HUES6 (cell line): ENCODE data around the gene FAM161A.
"Not testable (repeated sequence)": the region's sequence is repeated elsewhere in the genome, so short reads cannot be mapped to it uniquely, and the experiment has no call there.

ENCODE experiments used
- H3K27ac ChIP-seq: 2 replicates; pipeline ENCODE4 v1.7.0; 2013; ENCODE audit warnings: low read depth, mild to moderate bottlenecking, low read length, inconsistent platforms
- H3K27me3 ChIP-seq: 2 replicates; pipeline ENCODE4 v1.6.1; 2013; ENCODE audit warnings: low read length; ENCODE audit not compliant: control insufficient read depth, insufficient read depth
- H3K36me3 ChIP-seq: 2 replicates; pipeline ENCODE4 v1.6.1; 2013; ENCODE audit warnings: low read length; ENCODE audit not compliant: control insufficient read depth, insufficient read depth
- H3K4me1 ChIP-seq: 2 replicates; pipeline ENCODE4 v1.6.1; 2013; ENCODE audit warnings: low read length; ENCODE audit not compliant: control insufficient read depth, insufficient read depth
- H3K4me3 ChIP-seq: 2 replicates; pipeline ENCODE4 v1.5.1; 2013; ENCODE audit warnings: low read depth, low read length
- H3K9ac ChIP-seq: one replicate; pipeline ENCODE4 v1.6.1; 2013; ENCODE audit warnings: mild to moderate bottlenecking, low read length
- H3K9me3 ChIP-seq: 2 replicates; pipeline ENCODE4 v1.6.1; 2013; ENCODE audit warnings: low read depth, low read length; ENCODE audit not compliant: control insufficient read depth, insufficient read depth

FAM161A gene

GRCh38 chr2:61876400-61876799, 22.5 kb upstream of the FAM161A start:
- Histone ChIP-seq H3K9ac (no peak overlapping the region), H3K27me3 (no peaks in the 10 kb centered on the region), H3K4me3 (no peak overlapping the region), H3K36me3 (peaks cover 95% of the 10 kb centered on the region), H3K27ac (no peak overlapping the region), H3K9me3 (no peaks in the 10 kb centered on the region), H3K4me1 (no peaks in the 10 kb centered on the region)

- H3K9me3 ChIP-seq, H3K27ac ChIP-seq, H3K9ac ChIP-seq, H3K4me3 ChIP-seq, H3K27me3 ChIP-seq, H3K4me1 ChIP-seq: not testable (repeated sequence)
- H3K36me3 ChIP-seq = peaks cover 71% of the 10 kb centered on the region
Observed at GRCh38 chr2:61866482-61867089, 12.7 kb upstream of the FAM161A start.

- H3K4me3 ChIP-seq = no peak overlapping the region
- no peaks in the 10 kb centered on the region for H3K9me3 ChIP-seq
- peaks cover 30% of the 10 kb centered on the region for H3K36me3 ChIP-seq
- H3K27ac ChIP-seq = no peak overlapping the region
- no peaks in the 10 kb centered on the region for H3K27me3 ChIP-seq
- no peak overlapping the region for H3K9ac ChIP-seq
- H3K4me1 ChIP-seq = no peaks in the 10 kb centered on the region
Observed at GRCh38 chr2:61862085-61862484, 8.2 kb upstream of the FAM161A start.

GRCh38 chr2:61857224-61857623, 3.4 kb upstream of the FAM161A start:
- Histone ChIP-seq H3K27me3 (no peaks in the 10 kb centered on the region), H3K9ac (no peak overlapping the region), H3K36me3 (no peaks in the 10 kb centered on the region)

GRCh38 chr2:61855318-61855613, 1.4 kb upstream of the FAM161A start:
- Histone ChIP-seq H3K27ac (peak overlapping the region; percentile 8; the same call in 1 of the 2 replicates), H3K9me3 (no peaks in the 10 kb centered on the region), H3K4me3 (peak overlapping the region; percentile 92), H3K36me3 (no peaks in the 10 kb centered on the region), H3K4me1 (no peaks in the 10 kb centered on the region), H3K27me3 (no peaks in the 10 kb centered on the region), H3K9ac (peak overlapping the region; percentile 83)

More at GRCh38 chr2:61857224-61857623, 3.4 kb upstream of the FAM161A start:
- no peaks in the 10 kb centered on the region for H3K4me1 ChIP-seq
- H3K27ac ChIP-seq = no peak overlapping the region
- H3K4me3 ChIP-seq = no peak overlapping the region
- H3K9me3 ChIP-seq = no peaks in the 10 kb centered on the region

GRCh38 chr2:61854564-61855317, 881 bp upstream of the FAM161A start:
- no peaks in the 10 kb centered on the region for H3K36me3 ChIP-seq
- H3K27ac ChIP-seq = peak overlapping the region; percentile 8; the same call in 1 of the 2 replicates
- no peaks in the 10 kb centered on the region for H3K27me3 ChIP-seq
- H3K4me1 ChIP-seq = no peaks in the 10 kb centered on the region
- H3K9ac ChIP-seq = peak overlapping the region; percentile 83
- no peaks in the 10 kb centered on the region for H3K9me3 ChIP-seq
- peak overlapping the region; percentile 92 for H3K4me3 ChIP-seq

- no peaks in the 10 kb centered on the region for H3K9me3 ChIP-seq
Observed at GRCh38 chr2:61853086-61853846, 594 bp downstream of the FAM161A start.

GRCh38 chr2:61851270-61851669, 2.6 kb downstream of the FAM161A start:
- not testable (repeated sequence) for H3K36me3 ChIP-seq, H3K9me3 ChIP-seq, H3K27me3 ChIP-seq, H3K4me3 ChIP-seq, H3K27ac ChIP-seq, H3K9ac ChIP-seq, H3K4me1 ChIP-seq

More at GRCh38 chr2:61853086-61853846, 594 bp downstream of the FAM161A start:
- H3K4me1 ChIP-seq = no peaks in the 10 kb centered on the region
- H3K36me3 ChIP-seq = no peaks in the 10 kb centered on the region
- H3K27ac ChIP-seq = peak overlapping the region; percentile 45; the same call in 1 of the 2 replicates
- no peaks in the 10 kb centered on the region for H3K27me3 ChIP-seq
- H3K9ac ChIP-seq = peak overlapping the region; percentile 70
- H3K4me3 ChIP-seq = peak overlapping the region; percentile 92

GRCh38 chr2:61845320-61845719, 8.5 kb downstream of the FAM161A start:
- Histone ChIP-seq H3K4me1 (no peaks in the 10 kb centered on the region), H3K4me3 (no peak overlapping the region), H3K27me3 (no peaks in the 10 kb centered on the region), H3K9ac (no peak overlapping the region), H3K27ac (no peak overlapping the region), H3K36me3 (peaks cover 8% of the 10 kb centered on the region), H3K9me3 (no peaks in the 10 kb centered on the region)

GRCh38 chr2:61841286-61841685, 12.6 kb downstream of the FAM161A start:
- no peaks in the 10 kb centered on the region for H3K4me1 ChIP-seq
- H3K9me3 ChIP-seq = no peaks in the 10 kb centered on the region
- H3K27me3 ChIP-seq = no peaks in the 10 kb centered on the region
- H3K27ac ChIP-seq = no peak overlapping the region
- peaks cover 8% of the 10 kb centered on the region for H3K36me3 ChIP-seq
- no peak overlapping the region for H3K4me3 ChIP-seq
- no peak overlapping the region for H3K9ac ChIP-seq

- no peaks in the 10 kb centered on the region for H3K27me3 ChIP-seq
- H3K4me3 ChIP-seq = no peak overlapping the region
- H3K27ac ChIP-seq = no peak overlapping the region
- no peak overlapping the region for H3K9ac ChIP-seq
- no peaks in the 10 kb centered on the region for H3K4me1 ChIP-seq
- H3K9me3 ChIP-seq = no peaks in the 10 kb centered on the region
- H3K36me3 ChIP-seq = peaks cover 7% of the 10 kb centered on the region
Observed at GRCh38 chr2:61834893-61835292, 19.0 kb downstream of the FAM161A start.
